HepG2 (cell line): ENCODE measurements around the gene ENAH. TPM values are rescaled to one million over a fixed set of nuclear protein-coding genes. Genes with fewer than 3 reads are reported as not detected.

Experiments
- ATAC-seq: fragments of 200-7000 bp; cut with Tn5 transposase; 3 replicates; pipeline ENCODE4 v1.9.1; 2020; ENCODE audit warnings: mild to moderate bottlenecking, moderate library complexity
- BruUV-seq: library from RNA; stranded (reverse); fragments of 400-500 nt; replicated peaks from 2 replicates; lab custom pipeline; 2021; lab: Mats Ljungman, UMichigan
- CTCF ChIA-PET: fragments of 300-600 bp; formaldehyde crosslinking; extraction: SDS; loops from one replicate; lab custom pipeline; 2021; ENCODE audit warnings: low total read pairs, inconsistent platforms, low intra/inter-chr PET ratio; lab: Yijun Ruan, JAX
- POLR2A ChIA-PET: fragments of 350-600 bp; sonication (Branson Sonifier 250); formaldehyde crosslinking; loops from one replicate; lab custom pipeline; 2020; ENCODE audit warnings: antibody characterized with exemption, inconsistent platforms; lab: Yijun Ruan, JAX
- DNase-seq: peaks from one replicate; pipeline ENCODE4 v3.0.0-alpha.2; 2015; ENCODE audit warnings: low spot score
- FAIRE-seq: peaks from 3 replicates; lab custom pipeline; 2011; peaks lifted over from hg19 to GRCh38; lab: Jason Lieb, UNC
- H2AFZ ChIP-seq: one replicate; pipeline ENCODE4 v1.6.1; 2011; ENCODE audit warnings: low read length, inconsistent platforms
- H3K27ac ChIP-seq: fragments of 300-600 bp; 3 replicates; pipeline ENCODE4 v1.8.0; 2011; ENCODE audit warnings: mixed run types, mild to moderate bottlenecking, mixed read lengths, low read length, inconsistent platforms; ENCODE audit not compliant: insufficient read depth; ENCODE audit errors: extremely low read length
- H3K27me3 ChIP-seq, 2 experiments: fragments of 200-600 bp in 1 of 2; 2 replicates in 1 of 2; 3 replicates in 1 of 2; pipeline versions ENCODE4 v1.6.0 to v1.8.0; 2011; ENCODE audit warnings: low read length in 2 of 2, mild to moderate bottlenecking in 2 of 2, moderate library complexity in 2 of 2, inconsistent platforms in 1 of 2; ENCODE audit not compliant: insufficient read depth in 2 of 2, control insufficient read depth in 1 of 2
- H3K36me3 ChIP-seq, 2 experiments: fragments of 200-600 bp in 1 of 2; replicated peaks in 1 of 2; 2 replicates in 1 of 2; 3 replicates in 1 of 2; pipeline versions ENCODE4 v1.5.1 to v1.8.0; 2011; ENCODE audit warnings: low read length in 2 of 2, inconsistent platforms in 1 of 2; ENCODE audit not compliant: insufficient read depth in 2 of 2, control insufficient read depth in 1 of 2
- H3K4me1 ChIP-seq: 2 replicates; pipeline ENCODE4 v1.5.1; 2012; ENCODE audit warnings: low read length, inconsistent platforms; ENCODE audit not compliant: insufficient read depth
- H3K4me2 ChIP-seq: 2 replicates; pipeline ENCODE4 v1.6.0; 2011; ENCODE audit warnings: low read depth, low read length, inconsistent platforms
- H3K4me3 ChIP-seq, 3 experiments: fragments of 200-600 bp in 1 of 3; sonication (generic), shearing (Covaris generic) in 1 of 3; replicated peaks in 1 of 3; 2 replicates each; pipeline ENCODE4 v1.5.1; 2011 to 2016; ENCODE audit warnings: low read length in 3 of 3, inconsistent platforms in 2 of 3, low read depth in 2 of 3, mild to moderate bottlenecking in 2 of 3, control low read depth in 1 of 3, mixed read lengths in 1 of 3; ENCODE audit not compliant: insufficient read depth in 1 of 3
- H3K79me2 ChIP-seq: one replicate; pipeline ENCODE4 v1.6.1; 2011; ENCODE audit warnings: low read length, inconsistent platforms; ENCODE audit not compliant: insufficient read depth
- H3K9ac ChIP-seq: 2 replicates; pipeline ENCODE4 v1.6.0; 2011; ENCODE audit warnings: mild to moderate bottlenecking, low read depth, low read length, inconsistent platforms; ENCODE audit not compliant: insufficient read depth
- H3K9me3 ChIP-seq: 2 replicates; pipeline ENCODE4 v1.5.1; 2012; ENCODE audit warnings: mild to moderate bottlenecking, low read length
- H4K20me1 ChIP-seq: 2 replicates; pipeline ENCODE4 v1.6.0; 2011; ENCODE audit warnings: inconsistent platforms, mild to moderate bottlenecking, low read length, moderate library complexity; ENCODE audit not compliant: insufficient read depth
- BATF2 ChIP-seq: sonication (generic); formaldehyde crosslinking; IDR thresholded peaks from 2 replicates; pipeline ENCODE4 v1.8.0; 2022; ENCODE audit warnings: mild to moderate bottlenecking, missing genetic modification reagents, moderate library complexity
- CENPT ChIP-seq: sonication (generic); formaldehyde crosslinking; IDR thresholded peaks from 2 replicates; pipeline ENCODE4 v1.8.0; 2022; ENCODE audit warnings: low read depth, mild to moderate bottlenecking, moderate library complexity, missing genetic modification reagents
- EP300 ChIP-seq, 3 experiments: sonication (generic) in 1 of 3; formaldehyde crosslinking in 1 of 3; IDR thresholded peaks; 2 replicates each; pipeline versions ENCODE4 v1.5.1 to v1.6.1; 2011 to 2020; ENCODE audit warnings: low read depth in 2 of 3, low read length in 2 of 3, borderline replicate concordance in 1 of 3, improper control_type of control experiment in 1 of 3, mild to moderate bottlenecking in 1 of 3, missing genetic modification reagents in 1 of 3, moderate library complexity in 1 of 3
- FOXP1 ChIP-seq, 2 experiments: fragments of 450-650 bp in 1 of 2; IDR thresholded peaks; 2 replicates each; pipeline ENCODE4 v1.6.1; 2017 to 2018; ENCODE audit warnings: antibody characterized with exemption in 1 of 2
- FOXP4 ChIP-seq: sonication (generic); formaldehyde crosslinking; IDR thresholded peaks from 2 replicates; pipeline ENCODE4 v1.4.0; 2020; ENCODE audit warnings: missing genetic modification reagents
- GATAD2A ChIP-seq: IDR thresholded peaks from 2 replicates; pipeline ENCODE4 v1.6.1; 2016
- HNRNPL ChIP-seq: fragments of 200-400 bp; formaldehyde crosslinking; IDR thresholded peaks from 2 replicates; pipeline ENCODE4 v1.6.1; 2017; ENCODE audit warnings: mild to moderate bottlenecking, low read depth, low read length
- SAP130 ChIP-seq: IDR thresholded peaks from 2 replicates; pipeline ENCODE4 v1.6.1; 2016; ENCODE audit warnings: low read depth
- SIX1 ChIP-seq: sonication (generic); formaldehyde crosslinking; IDR thresholded peaks from 2 replicates; pipeline ENCODE4 v1.4.0; 2020; ENCODE audit warnings: missing genetic modification reagents, borderline replicate concordance
- TFAP4 ChIP-seq: sonication (generic); IDR thresholded peaks from 2 replicates; pipeline ENCODE4 v1.6.1; 2016; ENCODE audit warnings: low read depth, borderline replicate concordance
- ZMAT3 ChIP-seq: sonication (generic); formaldehyde crosslinking; conservative IDR thresholded peaks from 2 replicates; pipeline ENCODE4 v1.7.0; 2021; ENCODE audit warnings: missing genetic modification reagents
- ZNF766 ChIP-seq: sonication (generic); formaldehyde crosslinking; IDR thresholded peaks from 2 replicates; pipeline ENCODE4 v1.5.0; 2020; ENCODE audit warnings: missing genetic modification reagents, borderline replicate concordance
- ZNF816 ChIP-seq: sonication (generic); formaldehyde crosslinking; IDR thresholded peaks from 2 replicates; pipeline ENCODE4 v1.8.0; 2022; ENCODE audit warnings: missing genetic modification reagents, mild to moderate bottlenecking, borderline replicate concordance
- WGBS: methylation state at CpG from one replicate; pipeline ENCODE4 v1.1.6; 2017; ENCODE audit warnings: low lambda C conversion rate; 5-methylcytosine and 5-hydroxymethylcytosine counted together
- in situ Hi-C: cut with HindIII; loops from 2 replicates; pipeline ENCODE4 v1.10.0; 2017; ENCODE audit warnings: low pct_unique_long_range_greater_than_20kb; ENCODE audit not compliant: extremely low pct_ligation_motif_present
- intact Hi-C: fragments of 100-400 bp; cut with micrococcal nuclease; formaldehyde crosslinking; loops from one replicate; pipeline ENCODE4 v1.10.0; 2022; ENCODE audit not compliant: unreplicated experiment
- polyA plus RNA-seq, 8 experiments: library from polyadenylated mRNA; depleted of rRNA in 3 of 8; stranded (reverse) in 7 of 8; unstranded in 1 of 8; fragments of >200 nt; fragmentation: Illumina TruSeq in 4 of 8; extraction: Trizol in 4 of 8; gene quantifications; 2 replicates each; pipeline versions ENCODE4 v1.2.1 to v1.2.3, GENCODE V29; 2011 to 2016; ENCODE audit warnings: low read depth in 4 of 8, missing spikeins in 1 of 8, mixed read lengths in 1 of 8; ENCODE audit not compliant: insufficient read depth in 1 of 8
- total RNA-seq, 5 experiments: library from RNA; depleted of rRNA; stranded (reverse); fragments of >200 nt; fragmentation: Illumina TruSeq; extraction: Trizol; gene quantifications; 2 replicates each; pipeline ENCODE4 v1.2.3, GENCODE V29; 2016; ENCODE audit warnings: low read depth in 1 of 5

ENAH gene
- total and polyA plus RNA-seq, 2 of the 13 experiments (the other 11 are each of a cell fraction or from before 2014, with no cell fraction given) = 22.1 to 58.3 TPM

- BruUV-seq = no TSS peak
- POLR2A ChIA-PET = interaction anchor here (1.1 to 6.6 kb wide), 3 partner anchors 25 to 82 kb away, joined by 3 to 36 read pairs (median 33); partner anchors contain the start of gene SRP9
- peak; percentile 58 for DNase-seq
- no peak overlapping the region for H3K9ac ChIP-seq
- CTCF ChIA-PET = no interaction called here
- in situ Hi-C loops = no loop called here
- FAIRE-seq = peak; percentile 4
- H3K4me2 ChIP-seq = peak overlapping the region; percentile 21; the same call in 1 of the 2 replicates
- H3K27me3 ChIP-seq = no peaks in the 10 kb centered on the region
- no peaks in the 10 kb centered on the region for H3K36me3 ChIP-seq
- ATAC-seq = 0 out of 3 replicates have a peak, but pooled peaks have one; percentile 11
- no peak overlapping the region for H3K4me3 ChIP-seq
- H4K20me1 ChIP-seq = no peaks in the 10 kb centered on the region
- intact Hi-C loops = no loop called here
- 35% methylated on average over 6 of the region's 6 CpGs for WGBS
- 0 out of 2 replicates have a peak, but pooled peaks have one; percentile 12 for TF ChIP-seq TFAP4
- TF ChIP-seq SAP130 (CRISPR knock-in tag) = 0 out of 2 replicates have a peak, but pooled peaks have one; percentile 13
- TF ChIP-seq ZMAT3 = 0 out of 2 replicates have a peak, but pooled peaks have one; percentile 26
- TF ChIP-seq FOXP4 = peak; percentile 20; the same call in 1 of the 2 replicates
- no peak for TF ChIP-seq ZNF816 (CRISPR knock-in tag)
- TF ChIP-seq CENPT = no peak
- peak; percentile 39; the same call in 1 of the 2 replicates for TF ChIP-seq GATAD2A
- peak in 1 of 2 experiments; percentile 25; a peak in 2 of 4 replicates for TF ChIP-seq EP300 (IDR thresholded peaks at IDR 0.05; ENCODE audit: low read depth in 2 of 2, low read length in 2 of 2)
- TF ChIP-seq EP300 (CRISPR knock-in tag; IDR thresholded peaks at IDR 0.05; ENCODE audit: borderline replicate concordance) = no peak
- no peak for TF ChIP-seq FOXP1 (IDR thresholded peaks at IDR 0.05)
- TF ChIP-seq FOXP1 (CRISPR knock-in tag; IDR thresholded peaks at IDR 0.05) = peak; percentile 43; the same call in 1 of the 2 replicates
- TF ChIP-seq SIX1 (CRISPR knock-in tag) = peak; percentile 74; the same call in 1 of the 2 replicates
- no peak for TF ChIP-seq ZNF766
- TF ChIP-seq BATF2 (CRISPR knock-in tag) = no peak
- no peak for TF ChIP-seq HNRNPL
- H3K4me1 ChIP-seq = peaks cover 94% of the 10 kb centered on the region
- H3K79me2 ChIP-seq = no peaks in the 10 kb centered on the region
- no peaks in the 10 kb centered on the region for H3K9me3 ChIP-seq
- no peak overlapping the region for H2AFZ ChIP-seq
- peak overlapping the region; percentile 50 for H3K27ac ChIP-seq
Observed at GRCh38 chr1:225695578-225696337, 42.8 kb upstream of the ENAH start.
